HT1080 (cell line): ENCODE data around the gene FOXJ2. TPM values are rescaled to one million over a fixed set of nuclear protein-coding genes. Genes with fewer than 3 reads are reported as not detected.

Experiments used
- total RNA-seq: library from RNA; depleted of rRNA; stranded (reverse); fragments of >200 nt; shearing (Covaris generic); gene quantifications from 2 replicates; pipeline ENCODE4 v1.2.3, GENCODE V29; 2014; rRNA removed

Gene FOXJ2
- total RNA-seq, 1 experiment from 2014 or later, result 7.4 TPM

Other genes starting within 250 kb of the FOXJ2 start
- gene NANOG, start 243.3 kb upstream of the FOXJ2 start, total RNA-seq, result not detected in 2 replicates
- gene SLC2A14, start 159.8 kb upstream of the FOXJ2 start, total RNA-seq, result 0.13 TPM in 1 of 2 replicates, not detected in the other
- 12.0 and 17.0 TPM in 2 replicates for gene SLC2A3, start 96.5 kb upstream of the FOXJ2 start, total RNA-seq
- gene C3AR1, start 33.6 kb downstream of the FOXJ2 start, total RNA-seq, result 1.9 and 3.1 TPM in 2 replicates
- 51.0 and 62.7 TPM in 2 replicates for gene NECAP1, start 49.6 kb downstream of the FOXJ2 start, total RNA-seq
- not detected in 2 replicates for gene CLEC4A, start 90.9 kb downstream of the FOXJ2 start, total RNA-seq
- not detected in 2 replicates for gene ZNF705A, start 124.3 kb downstream of the FOXJ2 start, total RNA-seq
- gene FAM90A1, start 194.9 kb downstream of the FOXJ2 start, total RNA-seq, result not detected in 2 replicates